Skeletal muscle satellite cell (primary cell): Measurements from ENCODE around the gene DDX41.
"Not testable (repeated sequence)": the region's sequence is repeated elsewhere in the genome, so short reads cannot be mapped to it uniquely, and the experiment has no call there.

Experiments used
- H3K27me3 ChIP-seq: 2 replicates; pipeline ENCODE4 v1.7.0; 2013; ENCODE audit warnings: low read length; ENCODE audit not compliant: control insufficient read depth, insufficient read depth
- H3K36me3 ChIP-seq: 2 replicates; pipeline ENCODE4 v1.7.0; 2013; ENCODE audit warnings: mild to moderate bottlenecking, control low read depth, low read length; ENCODE audit not compliant: insufficient read depth
- H3K4me1 ChIP-seq: 2 replicates; pipeline ENCODE4 v1.7.0; 2013; ENCODE audit warnings: low read length; ENCODE audit not compliant: control insufficient read depth, insufficient read depth
- H3K4me2 ChIP-seq: 2 replicates; pipeline ENCODE4 v1.7.0; 2013; ENCODE audit warnings: mild to moderate bottlenecking, low read length
- H3K4me3 ChIP-seq: 2 replicates; pipeline ENCODE4 v1.7.0; 2013; ENCODE audit warnings: low read length
- H3K9ac ChIP-seq: 2 replicates; pipeline ENCODE4 v1.7.0; 2013; ENCODE audit warnings: mild to moderate bottlenecking, low read depth, low read length, moderate library complexity
- H3K9me3 ChIP-seq: replicated peaks from 2 replicates; pipeline ENCODE4 v1.7.0; 2013; ENCODE audit warnings: mild to moderate bottlenecking, control low read depth, low read length

Gene DDX41

GRCh38 chr5:177486256-177486655, 30.5 kb downstream of the DDX41 start:
- H3K27me3 ChIP-seq: no peaks in the 10 kb centered on the region
- peak overlapping the region; percentile 1 for H3K9ac ChIP-seq
- no peak overlapping the region for H3K4me3 ChIP-seq
- no peak overlapping the region for H3K4me2 ChIP-seq
- H3K9me3 ChIP-seq: no peaks in the 10 kb centered on the region
- peaks cover 24% of the 10 kb centered on the region for H3K4me1 ChIP-seq
- peaks cover 89% of the 10 kb centered on the region for H3K36me3 ChIP-seq

GRCh38 chr5:177485753-177486152, 31.0 kb downstream of the DDX41 start:
- Histone ChIP-seq H3K36me3 (peaks cover 84% of the 10 kb centered on the region), H3K9ac (peak overlapping the region; percentile 23), H3K4me1 (peaks cover 19% of the 10 kb centered on the region)
- H3K4me2 ChIP-seq, H3K9me3 ChIP-seq, H3K27me3 ChIP-seq, H3K4me3 ChIP-seq: not testable (repeated sequence)

GRCh38 chr5:177484902-177485549, 31.7 kb downstream of the DDX41 start:
- no peaks in the 10 kb centered on the region for H3K9me3 ChIP-seq
- H3K9ac ChIP-seq: peak overlapping the region; percentile 23
- peaks cover 77% of the 10 kb centered on the region for H3K36me3 ChIP-seq
- no peaks in the 10 kb centered on the region for H3K27me3 ChIP-seq
- H3K4me1 ChIP-seq: peaks cover 20% of the 10 kb centered on the region
- H3K4me3 ChIP-seq: no peak overlapping the region
- H3K4me2 ChIP-seq: no peak overlapping the region

GRCh38 chr5:177483994-177484901, 32.5 kb downstream of the DDX41 start:
- Histone ChIP-seq H3K36me3 (peaks cover 71% of the 10 kb centered on the region), H3K4me1 (peaks cover 23% of the 10 kb centered on the region), H3K9me3 (no peaks in the 10 kb centered on the region), H3K9ac (peak overlapping the region; percentile 23), H3K4me2 (no peak overlapping the region), H3K27me3 (no peaks in the 10 kb centered on the region), H3K4me3 (no peak overlapping the region)

GRCh38 chr5:177483042-177483441, 33.7 kb downstream of the DDX41 start:
- Histone ChIP-seq H3K9me3 (no peaks in the 10 kb centered on the region), H3K4me1 (peaks cover 28% of the 10 kb centered on the region), H3K4me2 (no peak overlapping the region), H3K27me3 (no peaks in the 10 kb centered on the region), H3K9ac (no peak overlapping the region), H3K36me3 (peaks cover 68% of the 10 kb centered on the region), H3K4me3 (no peak overlapping the region)

- no peak overlapping the region for H3K9ac ChIP-seq
- H3K9me3 ChIP-seq: no peaks in the 10 kb centered on the region
- no peaks in the 10 kb centered on the region for H3K27me3 ChIP-seq
- peaks cover 28% of the 10 kb centered on the region for H3K4me1 ChIP-seq
- peaks cover 61% of the 10 kb centered on the region for H3K36me3 ChIP-seq
- no peak overlapping the region for H3K4me2 ChIP-seq
- H3K4me3 ChIP-seq: no peak overlapping the region
Measured at GRCh38 chr5:177482359-177482795, 34.4 kb downstream of the DDX41 start.

GRCh38 chr5:177479774-177480173, 37.0 kb downstream of the DDX41 start:
- H3K9ac ChIP-seq: no peak overlapping the region
- H3K4me1 ChIP-seq: peaks cover 33% of the 10 kb centered on the region

GRCh38 chr5:177478711-177479646, 37.8 kb downstream of the DDX41 start:
- Histone ChIP-seq H3K4me3 (no peak overlapping the region), H3K27me3 (no peaks in the 10 kb centered on the region), H3K36me3 (peaks cover 30% of the 10 kb centered on the region), H3K4me2 (no peak overlapping the region), H3K9ac (no peak overlapping the region), H3K9me3 (no peaks in the 10 kb centered on the region), H3K4me1 (peaks cover 30% of the 10 kb centered on the region)

More at GRCh38 chr5:177479774-177480173, 37.0 kb downstream of the DDX41 start:
- no peaks in the 10 kb centered on the region for H3K9me3 ChIP-seq
- H3K4me2 ChIP-seq: no peak overlapping the region
- peaks cover 38% of the 10 kb centered on the region for H3K36me3 ChIP-seq
- no peak overlapping the region for H3K4me3 ChIP-seq
- H3K27me3 ChIP-seq: no peaks in the 10 kb centered on the region

GRCh38 chr5:177477701-177478477, 38.9 kb downstream of the DDX41 start:
- no peak overlapping the region for H3K4me3 ChIP-seq

GRCh38 chr5:177476531-177477233, 40.1 kb downstream of the DDX41 start:
- Histone ChIP-seq H3K9me3 (no peaks in the 10 kb centered on the region), H3K27me3 (no peaks in the 10 kb centered on the region), H3K4me1 (peaks cover 33% of the 10 kb centered on the region), H3K4me3 (no peak overlapping the region), H3K36me3 (peaks cover 10% of the 10 kb centered on the region), H3K9ac (no peak overlapping the region), H3K4me2 (no peak overlapping the region)

More at GRCh38 chr5:177477701-177478477, 38.9 kb downstream of the DDX41 start:
- Histone ChIP-seq H3K9ac (no peak overlapping the region), H3K9me3 (no peaks in the 10 kb centered on the region), H3K36me3 (peaks cover 19% of the 10 kb centered on the region), H3K4me1 (peaks cover 30% of the 10 kb centered on the region), H3K4me2 (no peak overlapping the region), H3K27me3 (no peaks in the 10 kb centered on the region)
